HepG2 (cell line): Measurements from ENCODE around the gene SELENOV. TPM values are rescaled to one million over a fixed set of nuclear protein-coding genes. Genes with fewer than 3 reads are reported as not detected.

Source experiments
- EEA1 ChIP-seq: sonication (generic); formaldehyde crosslinking; IDR thresholded peaks from 2 replicates; pipeline ENCODE4 v1.5.1; 2020; ENCODE audit warnings: mild to moderate bottlenecking, missing genetic modification reagents, borderline replicate concordance
- ELF4 ChIP-seq: sonication (generic); formaldehyde crosslinking; IDR thresholded peaks from 2 replicates; pipeline ENCODE4 v1.5.0; 2020; ENCODE audit warnings: missing genetic modification reagents, mild to moderate bottlenecking, moderate library complexity, borderline replicate concordance
- FLYWCH1 ChIP-seq: sonication (generic); formaldehyde crosslinking; IDR thresholded peaks from 2 replicates; pipeline ENCODE4 v1.8.1; 2023; ENCODE audit warnings: mild to moderate bottlenecking, missing genetic modification reagents
- HBP1 ChIP-seq: IDR thresholded peaks from 2 replicates; pipeline ENCODE4 v1.6.1; 2016; ENCODE audit warnings: low read depth, control low read depth
- HNRNPL ChIP-seq: fragments of 200-400 bp; formaldehyde crosslinking; IDR thresholded peaks from 2 replicates; pipeline ENCODE4 v1.6.1; 2017; ENCODE audit warnings: mild to moderate bottlenecking, low read depth, low read length
- KDM6A ChIP-seq: IDR thresholded peaks from 2 replicates; pipeline ENCODE4 v1.6.1; 2016; ENCODE audit warnings: low read depth
- MYC ChIP-seq: sonication (generic); formaldehyde crosslinking; IDR thresholded peaks from 2 replicates; pipeline ENCODE4 v1.9.0; 2021; ENCODE audit warnings: missing genetic modification reagents, borderline replicate concordance
- PAF1 ChIP-seq: IDR thresholded peaks from 2 replicates; pipeline ENCODE4 v1.6.1; 2016; ENCODE audit warnings: missing genetic modification reagents, missing compliant biosample characterization
- POGK ChIP-seq: sonication (generic); formaldehyde crosslinking; conservative IDR thresholded peaks from 2 replicates; pipeline ENCODE4 v1.8.0; 2022; ENCODE audit warnings: mild to moderate bottlenecking, moderate library complexity, missing genetic modification reagents
- RNF2 ChIP-seq: fragments of 450-650 bp; conservative IDR thresholded peaks from 2 replicates; pipeline ENCODE4 v1.6.1; 2016; ENCODE audit warnings: low read depth
- SP1 ChIP-seq, 2 experiments: fragments of 450-650 bp in 1 of 2; sonication (generic) in 1 of 2; formaldehyde crosslinking in 1 of 2; IDR thresholded peaks; 2 replicates each; pipeline versions ENCODE4 v1.4.0 to v1.6.1; 2016 to 2020; ENCODE audit warnings: missing genetic modification reagents in 1 of 2
- TBL1XR1 ChIP-seq: fragments of 150-350 bp; IDR thresholded peaks from 2 replicates; pipeline ENCODE4 v1.6.1; 2014; ENCODE audit warnings: borderline replicate concordance, low read length; ENCODE audit not compliant: partially characterized antibody
- THAP11 ChIP-seq: IDR thresholded peaks from 2 replicates; pipeline ENCODE4 v1.6.1; 2016; ENCODE audit warnings: missing biosample characterization, missing genetic modification reagents
- U2AF2 ChIP-seq: fragments of 200-400 bp; formaldehyde crosslinking; IDR thresholded peaks from 2 replicates; pipeline ENCODE4 v1.6.1; 2017; ENCODE audit warnings: low read depth, mild to moderate bottlenecking, low read length
- ZNF3 ChIP-seq: IDR thresholded peaks from 2 replicates; pipeline ENCODE4 v1.7.0; 2017; ENCODE audit warnings: inconsistent platforms
- ZNF317 ChIP-seq: sonication (generic); formaldehyde crosslinking; IDR thresholded peaks from 2 replicates; pipeline ENCODE4 v1.5.0; 2020; ENCODE audit warnings: mild to moderate bottlenecking, missing genetic modification reagents
- ZNF441 ChIP-seq: sonication (generic); formaldehyde crosslinking; IDR thresholded peaks from 2 replicates; pipeline ENCODE4 v1.7.0; 2021; ENCODE audit warnings: missing genetic modification reagents, borderline replicate concordance
- polyA plus RNA-seq, 8 experiments: library from polyadenylated mRNA; depleted of rRNA in 3 of 8; stranded (reverse) in 7 of 8; unstranded in 1 of 8; fragments of >200 nt; fragmentation: Illumina TruSeq in 4 of 8; extraction: Trizol in 4 of 8; gene quantifications; 2 replicates each; pipeline versions ENCODE4 v1.2.1 to v1.2.3, GENCODE V29; 2011 to 2016; ENCODE audit warnings: low read depth in 4 of 8, missing spikeins in 1 of 8, mixed read lengths in 1 of 8; ENCODE audit not compliant: insufficient read depth in 1 of 8
- total RNA-seq, 5 experiments: library from RNA; depleted of rRNA; stranded (reverse); fragments of >200 nt; fragmentation: Illumina TruSeq; extraction: Trizol; gene quantifications; 2 replicates each; pipeline ENCODE4 v1.2.3, GENCODE V29; 2016; ENCODE audit warnings: low read depth in 1 of 5
- TF ChIP-seq, protein P1 (sequence below): sonication (generic); formaldehyde crosslinking; conservative IDR thresholded peaks from 2 replicates; pipeline ENCODE4 v1.8.0; 2022; ENCODE audit warnings: low read depth, missing genetic modification reagents
- TF ChIP-seq, protein P2 (sequence below), 2 experiments: fragments of 450-650 bp in 1 of 2; sonication (generic) in 1 of 2; formaldehyde crosslinking; IDR thresholded peaks; 2 replicates each; pipeline versions ENCODE4 v1.5.0 to v1.8.0; 2020 to 2022; ENCODE audit warnings: mild to moderate bottlenecking in 1 of 2, missing genetic modification reagents in 1 of 2
- TF ChIP-seq, protein P3 (sequence below): sonication (generic); formaldehyde crosslinking; IDR thresholded peaks from 2 replicates; pipeline ENCODE4 v1.4.0; 2020; ENCODE audit warnings: mild to moderate bottlenecking, missing genetic modification reagents
- TF ChIP-seq, protein P4 (sequence below): sonication (generic); formaldehyde crosslinking; IDR thresholded peaks from 2 replicates; pipeline ENCODE4 v1.9.0; 2022; ENCODE audit warnings: low read depth, missing genetic modification reagents

The SELENOV gene
- total and polyA plus RNA-seq, 2 of the 13 experiments (the other 11 are each of a cell fraction or from before 2014, with no cell fraction given), result not detected

GRCh38 chr19:39480337-39481228, 34.4 kb upstream of the SELENOV start, which contains the start of gene TIMM50 (continued):
- TF ChIP-seq, protein P1, sequence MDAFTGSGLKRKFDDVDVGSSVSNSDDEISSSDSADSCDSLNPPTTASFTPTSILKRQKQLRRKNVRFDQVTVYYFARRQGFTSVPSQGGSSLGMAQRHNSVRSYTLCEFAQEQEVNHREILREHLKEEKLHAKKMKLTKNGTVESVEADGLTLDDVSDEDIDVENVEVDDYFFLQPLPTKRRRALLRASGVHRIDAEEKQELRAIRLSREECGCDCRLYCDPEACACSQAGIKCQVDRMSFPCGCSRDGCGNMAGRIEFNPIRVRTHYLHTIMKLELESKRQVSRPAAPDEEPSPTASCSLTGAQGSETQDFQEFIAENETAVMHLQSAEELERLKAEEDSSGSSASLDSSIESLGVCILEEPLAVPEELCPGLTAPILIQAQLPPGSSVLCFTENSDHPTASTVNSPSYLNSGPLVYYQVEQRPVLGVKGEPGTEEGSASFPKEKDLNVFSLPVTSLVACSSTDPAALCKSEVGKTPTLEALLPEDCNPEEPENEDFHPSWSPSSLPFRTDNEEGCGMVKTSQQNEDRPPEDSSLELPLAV (CRISPR knock-in tag), result no peak
- TF ChIP-seq, protein P2, sequence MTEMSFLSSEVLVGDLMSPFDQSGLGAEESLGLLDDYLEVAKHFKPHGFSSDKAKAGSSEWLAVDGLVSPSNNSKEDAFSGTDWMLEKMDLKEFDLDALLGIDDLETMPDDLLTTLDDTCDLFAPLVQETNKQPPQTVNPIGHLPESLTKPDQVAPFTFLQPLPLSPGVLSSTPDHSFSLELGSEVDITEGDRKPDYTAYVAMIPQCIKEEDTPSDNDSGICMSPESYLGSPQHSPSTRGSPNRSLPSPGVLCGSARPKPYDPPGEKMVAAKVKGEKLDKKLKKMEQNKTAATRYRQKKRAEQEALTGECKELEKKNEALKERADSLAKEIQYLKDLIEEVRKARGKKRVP (CRISPR knock-in tag; IDR thresholded peaks at IDR 0.05), result peak in 1 of 2 experiments; percentile 79; a peak in 2 of 4 replicates
- TF ChIP-seq PAF1, result no peak
- TF ChIP-seq TBL1XR1, result no peak
- peak; percentile 84; the same call in 1 of the 2 replicates for TF ChIP-seq ZNF441 (CRISPR knock-in tag)
- no peak for TF ChIP-seq EEA1 (CRISPR knock-in tag)
- TF ChIP-seq, protein P3, sequence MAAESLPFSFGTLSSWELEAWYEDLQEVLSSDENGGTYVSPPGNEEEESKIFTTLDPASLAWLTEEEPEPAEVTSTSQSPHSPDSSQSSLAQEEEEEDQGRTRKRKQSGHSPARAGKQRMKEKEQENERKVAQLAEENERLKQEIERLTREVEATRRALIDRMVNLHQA (CRISPR knock-in tag), result no peak
- TF ChIP-seq ZNF317 (CRISPR knock-in tag), result no peak
- TF ChIP-seq, protein P4, sequence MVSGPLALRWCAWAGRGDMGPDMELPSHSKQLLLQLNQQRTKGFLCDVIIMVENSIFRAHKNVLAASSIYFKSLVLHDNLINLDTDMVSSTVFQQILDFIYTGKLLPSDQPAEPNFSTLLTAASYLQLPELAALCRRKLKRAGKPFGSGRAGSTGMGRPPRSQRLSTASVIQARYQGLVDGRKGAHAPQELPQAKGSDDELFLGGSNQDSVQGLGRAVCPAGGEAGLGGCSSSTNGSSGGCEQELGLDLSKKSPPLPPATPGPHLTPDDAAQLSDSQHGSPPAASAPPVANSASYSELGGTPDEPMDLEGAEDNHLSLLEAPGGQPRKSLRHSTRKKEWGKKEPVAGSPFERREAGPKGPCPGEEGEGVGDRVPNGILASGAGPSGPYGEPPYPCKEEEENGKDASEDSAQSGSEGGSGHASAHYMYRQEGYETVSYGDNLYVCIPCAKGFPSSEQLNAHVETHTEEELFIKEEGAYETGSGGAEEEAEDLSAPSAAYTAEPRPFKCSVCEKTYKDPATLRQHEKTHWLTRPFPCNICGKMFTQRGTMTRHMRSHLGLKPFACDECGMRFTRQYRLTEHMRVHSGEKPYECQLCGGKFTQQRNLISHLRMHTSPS (CRISPR knock-in tag), result no peak
- peak; percentile 93 for TF ChIP-seq THAP11 (CRISPR knock-in tag)
- TF ChIP-seq KDM6A (CRISPR knock-in tag), result no peak
- TF ChIP-seq POGK (CRISPR knock-in tag), result peak; percentile 74; the same call in 1 of the 2 replicates
- TF ChIP-seq MYC (CRISPR knock-in tag), result peak; percentile 96
- TF ChIP-seq HBP1 (CRISPR knock-in tag), result peak; percentile 39; the same call in 1 of the 2 replicates
- no peak for TF ChIP-seq FLYWCH1 (CRISPR knock-in tag)
- no peak for TF ChIP-seq ZNF3 (CRISPR knock-in tag)
- TF ChIP-seq SP1 (IDR thresholded peaks at IDR 0.05), result 0 out of 2 replicates have a peak, but pooled peaks have one; percentile 27
- peak; percentile 100 for TF ChIP-seq SP1 (CRISPR knock-in tag; IDR thresholded peaks at IDR 0.05)
- no peak for TF ChIP-seq ELF4
- TF ChIP-seq HNRNPL, result no peak
- TF ChIP-seq U2AF2, result no peak
- TF ChIP-seq RNF2, result no peak; the same call in 1 of the 2 replicates
